Central memory CD8-positive, alpha-beta T cell (primary cell): ENCODE measurements around the gene SLC4A3.
"Not testable (repeated sequence)": the region's sequence is repeated elsewhere in the genome, so short reads cannot be mapped to it uniquely, and the experiment has no call there.

ENCODE experiments used
- ATAC-seq: fragments of 150-1000 bp; cut with Tn5 transposase; replicated peaks from 2 replicates; pipeline ENCODE4 v1.10.0; 2022; ENCODE audit warnings: mild to moderate bottlenecking, moderate FRiP score, moderate number of reproducible peaks; ENCODE audit not compliant: poor library complexity, severe bottlenecking; ENCODE audit errors: extremely low read depth
- DNase-seq, 2 donors: peaks; one replicate each; pipeline ENCODE4 v3.0.0; 2021; ENCODE audit warnings: low spot score in 2 of 2
- H3K27ac Mint-ChIP-seq: one replicate; pipeline ENCODE4 v1.8.0; 2022; ENCODE audit warnings: low read depth, mild to moderate bottlenecking, moderate library complexity, mixed read lengths
- H3K27me3 Mint-ChIP-seq: one replicate; pipeline ENCODE4 v1.8.0; 2022; ENCODE audit warnings: mixed read lengths
- H3K36me3 Mint-ChIP-seq: one replicate; pipeline ENCODE4 v1.8.0; 2022; ENCODE audit warnings: mild to moderate bottlenecking, moderate library complexity, mixed read lengths; ENCODE audit not compliant: insufficient read depth
- H3K4me1 Mint-ChIP-seq: one replicate; pipeline ENCODE4 v1.8.0; 2022; ENCODE audit warnings: mixed read lengths
- H3K4me3 Mint-ChIP-seq: one replicate; pipeline ENCODE4 v1.8.0; 2022; ENCODE audit warnings: mild to moderate bottlenecking, moderate library complexity, mixed read lengths
- H3K9me3 Mint-ChIP-seq: one replicate; pipeline ENCODE4 v1.8.0; 2022; ENCODE audit warnings: mixed read lengths

The SLC4A3 gene

GRCh38 chr2:219671279-219671678, 43.8 kb downstream of the SLC4A3 start:
- Mint-ChIP-seq H3K27ac (no peak overlapping the region), H3K4me1 (no peaks in the 10 kb centered on the region), H3K9me3 (no peaks in the 10 kb centered on the region), H3K27me3 (peaks cover 59% of the 10 kb centered on the region), H3K36me3 (no peaks in the 10 kb centered on the region), H3K4me3 (no peak overlapping the region)
- DNase-seq, result no peak
- ATAC-seq, result no peak

GRCh38 chr2:219672406-219672805, 45.0 kb downstream of the SLC4A3 start:
- Mint-ChIP-seq H3K27me3 (peaks cover 58% of the 10 kb centered on the region), H3K4me1 (no peaks in the 10 kb centered on the region), H3K27ac (no peak overlapping the region), H3K36me3 (no peaks in the 10 kb centered on the region), H3K4me3 (no peak overlapping the region), H3K9me3 (no peaks in the 10 kb centered on the region)
- DNase-seq (no peak), ATAC-seq (no peak)

GRCh38 chr2:219675221-219675620, 47.8 kb downstream of the SLC4A3 start:
- ATAC-seq, result no peak
- H3K4me3 Mint-ChIP-seq, result no peak overlapping the region
- H3K36me3 Mint-ChIP-seq, result no peaks in the 10 kb centered on the region
- no peaks in the 10 kb centered on the region for H3K9me3 Mint-ChIP-seq
- H3K4me1 Mint-ChIP-seq, result no peaks in the 10 kb centered on the region
- H3K27me3 Mint-ChIP-seq, result peaks cover 69% of the 10 kb centered on the region
- no peak for DNase-seq
- H3K27ac Mint-ChIP-seq, result no peak overlapping the region

- no peak for ATAC-seq
- H3K36me3 Mint-ChIP-seq, result no peaks in the 10 kb centered on the region
Measured at GRCh38 chr2:219676586-219676985, 49.2 kb downstream of the SLC4A3 start.

GRCh38 chr2:219679041-219679440, 51.6 kb downstream of the SLC4A3 start:
- Mint-ChIP-seq H3K27me3 (peaks cover 76% of the 10 kb centered on the region), H3K36me3 (no peaks in the 10 kb centered on the region), H3K4me3 (no peak overlapping the region), H3K9me3 (no peaks in the 10 kb centered on the region), H3K4me1 (no peaks in the 10 kb centered on the region), H3K27ac (no peak overlapping the region)
- DNase-seq (no peak), ATAC-seq (no peak)

More at GRCh38 chr2:219676586-219676985, 49.2 kb downstream of the SLC4A3 start:
- H3K4me1 Mint-ChIP-seq, result no peaks in the 10 kb centered on the region
- DNase-seq, result no peak
- H3K27ac Mint-ChIP-seq, result no peak overlapping the region
- H3K4me3 Mint-ChIP-seq, result no peak overlapping the region
- no peaks in the 10 kb centered on the region for H3K9me3 Mint-ChIP-seq
- peaks cover 68% of the 10 kb centered on the region for H3K27me3 Mint-ChIP-seq

GRCh38 chr2:219679571-219679970, 52.1 kb downstream of the SLC4A3 start:
- no peaks in the 10 kb centered on the region for H3K36me3 Mint-ChIP-seq
- no peak for DNase-seq
- H3K27ac Mint-ChIP-seq, result no peak overlapping the region

GRCh38 chr2:219680958-219681693, 53.7 kb downstream of the SLC4A3 start:
- Mint-ChIP-seq H3K4me3 (no peak overlapping the region), H3K36me3 (peaks cover 2% of the 10 kb centered on the region), H3K27me3 (peaks cover 76% of the 10 kb centered on the region), H3K4me1 (no peaks in the 10 kb centered on the region), H3K9me3 (no peaks in the 10 kb centered on the region), H3K27ac (no peak overlapping the region)
- DNase-seq, result no peak
- no peak for ATAC-seq

More at GRCh38 chr2:219679571-219679970, 52.1 kb downstream of the SLC4A3 start:
- Mint-ChIP-seq H3K4me3 (no peak overlapping the region), H3K9me3 (no peaks in the 10 kb centered on the region), H3K27me3 (peaks cover 76% of the 10 kb centered on the region), H3K4me1 (no peaks in the 10 kb centered on the region)
- ATAC-seq, result no peak

- Mint-ChIP-seq H3K9me3 (no peaks in the 10 kb centered on the region), H3K36me3 (peaks cover 2% of the 10 kb centered on the region), H3K27ac (no peak overlapping the region), H3K4me3 (no peak overlapping the region), H3K27me3 (peaks cover 76% of the 10 kb centered on the region), H3K4me1 (no peaks in the 10 kb centered on the region)
- DNase-seq, result no peak
- ATAC-seq, result no peak
Measured at GRCh38 chr2:219681694-219682300, 54.4 kb downstream of the SLC4A3 start.

- ATAC-seq, H3K4me3 Mint-ChIP-seq, H3K4me1 Mint-ChIP-seq, H3K9me3 Mint-ChIP-seq, H3K36me3 Mint-ChIP-seq, H3K27ac Mint-ChIP-seq, DNase-seq: not testable (repeated sequence)
- H3K27me3 Mint-ChIP-seq, result peaks cover 82% of the 10 kb centered on the region
Measured at GRCh38 chr2:219683474-219683873, 56.0 kb downstream of the SLC4A3 start.

- no peak for ATAC-seq
- Mint-ChIP-seq H3K27me3 (peaks cover 83% of the 10 kb centered on the region), H3K27ac (no peak overlapping the region)
Measured at GRCh38 chr2:219684721-219685689, 57.6 kb downstream of the SLC4A3 start.

GRCh38 chr2:219687272-219687671, 59.8 kb downstream of the SLC4A3 start:
- Mint-ChIP-seq H3K27ac (no peak overlapping the region), H3K27me3 (peaks cover 87% of the 10 kb centered on the region), H3K36me3 (peaks cover 2% of the 10 kb centered on the region), H3K9me3 (no peaks in the 10 kb centered on the region), H3K4me3 (no peak overlapping the region), H3K4me1 (no peaks in the 10 kb centered on the region)
- ATAC-seq (no peak), DNase-seq (no peak)

More at GRCh38 chr2:219684721-219685689, 57.6 kb downstream of the SLC4A3 start:
- Mint-ChIP-seq H3K9me3 (no peaks in the 10 kb centered on the region), H3K36me3 (peaks cover 2% of the 10 kb centered on the region), H3K4me3 (peak overlapping the region; percentile 17), H3K4me1 (no peaks in the 10 kb centered on the region)
- DNase-seq, result no peak

- Mint-ChIP-seq H3K4me1 (no peaks in the 10 kb centered on the region), H3K27me3 (peaks cover 88% of the 10 kb centered on the region), H3K36me3 (peaks cover 2% of the 10 kb centered on the region), H3K27ac (no peak overlapping the region), H3K9me3 (no peaks in the 10 kb centered on the region), H3K4me3 (no peak overlapping the region)
- ATAC-seq (no peak), DNase-seq (no peak)
Measured at GRCh38 chr2:219687882-219688559, 60.6 kb downstream of the SLC4A3 start.
